Kidney epithelial cell (primary cell): ENCODE results near the gene ATP5ME. TPM values are rescaled to one million over a fixed set of nuclear protein-coding genes. Genes with fewer than 3 reads are reported as not detected.
"Not testable (repeated sequence)": the region's sequence is repeated elsewhere in the genome, so short reads cannot be mapped to it uniquely, and the experiment has no call there.

Experiments used
- DNase-seq: peaks from one replicate; pipeline ENCODE4 v3.0.0-alpha.2; 2010; ENCODE audit warnings: low read depth
- H3K27me3 ChIP-seq: 2 replicates; pipeline ENCODE4 v1.6.0; 2011; ENCODE audit warnings: low read length; ENCODE audit not compliant: control insufficient read depth, insufficient read depth
- H3K36me3 ChIP-seq: 2 replicates; pipeline ENCODE4 v1.5.1; 2011; ENCODE audit warnings: low read length; ENCODE audit not compliant: control insufficient read depth, insufficient read depth
- H3K4me3 ChIP-seq: 2 replicates; pipeline ENCODE4 v1.5.1; 2011; ENCODE audit warnings: low read depth, mild to moderate bottlenecking, control low read depth, low read length
- CTCF ChIP-seq: IDR thresholded peaks from 2 replicates; pipeline ENCODE4 v1.5.1; 2011; ENCODE audit warnings: mild to moderate bottlenecking, moderate library complexity, low read length, control low read depth, inconsistent platforms; ENCODE audit not compliant: insufficient read depth, poor library complexity, severe bottlenecking
- total RNA-seq: library from RNA; depleted of rRNA; stranded (reverse); fragments of >200 nt; gene quantifications from 2 replicates; pipeline ENCODE4 v1.2.3, GENCODE V29; 2015

Gene ATP5ME
- total RNA-seq, 1 donor from 2014 or later: 116 TPM

GRCh38 chr4:710916-711315 is 36.8 kb upstream of the ATP5ME start:
- Histone ChIP-seq H3K4me3 (no peak overlapping the region), H3K36me3 (peaks cover 1% of the 10 kb centered on the region), H3K27me3 (no peaks in the 10 kb centered on the region)
- no peak for DNase-seq
- TF ChIP-seq CTCF: no peak

- peaks cover 1% of the 10 kb centered on the region for H3K36me3 ChIP-seq
- H3K4me3 ChIP-seq: no peak overlapping the region
- no peak for DNase-seq
- H3K27me3 ChIP-seq: no peaks in the 10 kb centered on the region
- TF ChIP-seq CTCF: no peak
Measured at GRCh38 chr4:710116-710515, 36.0 kb upstream of the ATP5ME start.

GRCh38 chr4:709348-709747 is 35.3 kb upstream of the ATP5ME start:
- no peak for TF ChIP-seq CTCF
- no peak for DNase-seq
- Histone ChIP-seq H3K27me3 (no peaks in the 10 kb centered on the region), H3K4me3 (no peak overlapping the region), H3K36me3 (peaks cover 1% of the 10 kb centered on the region)

GRCh38 chr4:708631-708933 is 34.5 kb upstream of the ATP5ME start:
- Histone ChIP-seq H3K4me3 (no peak overlapping the region), H3K36me3 (peaks cover 1% of the 10 kb centered on the region), H3K27me3 (peaks cover 2% of the 10 kb centered on the region)
- TF ChIP-seq CTCF: no peak
- no peak for DNase-seq

GRCh38 chr4:707929-708630 is 34.0 kb upstream of the ATP5ME start:
- Histone ChIP-seq H3K27me3 (peaks cover 2% of the 10 kb centered on the region), H3K4me3 (no peak overlapping the region), H3K36me3 (peaks cover 1% of the 10 kb centered on the region)
- no peak for DNase-seq
- no peak for TF ChIP-seq CTCF

GRCh38 chr4:706834-707598 is 32.9 kb upstream of the ATP5ME start:
- peaks cover 1% of the 10 kb centered on the region for H3K36me3 ChIP-seq
- H3K27me3 ChIP-seq: peaks cover 2% of the 10 kb centered on the region
- H3K4me3 ChIP-seq: peak overlapping the region; percentile 94
- DNase-seq: no peak
- TF ChIP-seq CTCF: no peak

GRCh38 chr4:706083-706633 is 32.1 kb upstream of the ATP5ME start:
- not testable (repeated sequence) for H3K27me3 ChIP-seq, H3K36me3 ChIP-seq, DNase-seq
- H3K4me3 ChIP-seq: peak overlapping the region; percentile 94
